Upper lobe of left lung (tissue), 6 donors: ENCODE results near the gene BRICD5. TPM values are rescaled to one million over a fixed set of nuclear protein-coding genes. Genes with fewer than 3 reads are reported as not detected.

Source experiments
- ATAC-seq, 2 donors: fragments of 200-7000 bp; cut with Tn5 transposase; one replicate each; pipeline ENCODE4 v1.9.1; 2022; ENCODE audit warnings: mild to moderate bottlenecking in 2 of 2, moderate library complexity in 2 of 2; ENCODE audit not compliant: low FRiP score in 2 of 2
- DNase-seq, 2 donors: peaks; one replicate each; pipeline ENCODE4 v3.0.0-alpha.2; 2019 to 2020
- H3K27ac ChIP-seq, 4 donors: fragments of 200-600 bp; sonication (generic); one replicate each; pipeline ENCODE4 v1.5.1; 2016 to 2019
- H3K27me3 ChIP-seq, 4 donors: fragments of 200-600 bp; sonication (generic); one replicate each; pipeline ENCODE4 v1.5.1; 2017 to 2019
- H3K36me3 ChIP-seq, 4 donors: fragments of 200-600 bp; sonication (generic); one replicate each; pipeline ENCODE4 v1.5.1; 2016 to 2019
- H3K4me1 ChIP-seq, 4 donors: fragments of 200-600 bp; sonication (generic); one replicate each; pipeline ENCODE4 v1.5.1; 2018 to 2019
- H3K4me3 ChIP-seq, 4 donors: fragments of 200-600 bp; sonication (generic); one replicate each; pipeline ENCODE4 v1.5.1; 2017 to 2019; ENCODE audit warnings: mild to moderate bottlenecking in 2 of 4, moderate library complexity in 1 of 4
- H3K9me3 ChIP-seq, 4 donors: fragments of 200-600 bp; sonication (generic); one replicate each; pipeline ENCODE4 v1.5.1; 2018 to 2019
- EP300 ChIP-seq, 4 donors: sonication (generic); formaldehyde crosslinking; IDR thresholded peaks; one replicate each; pipeline ENCODE4 v1.5.1; 2017; ENCODE audit warnings: antibody characterized with exemption in 4 of 4, control low read depth in 2 of 4
- POLR2A ChIP-seq, 4 donors: fragments of 450-650 bp; IDR thresholded peaks; one replicate each; pipeline ENCODE4 v1.5.1; 2016 to 2017; ENCODE audit warnings: antibody characterized with exemption in 4 of 4, mild to moderate bottlenecking in 2 of 4
- POLR2AphosphoS5 ChIP-seq, 2 donors: sonication (generic); formaldehyde crosslinking; IDR thresholded peaks; one replicate each; pipeline ENCODE4 v1.5.1; 2017; ENCODE audit warnings: antibody characterized with exemption in 2 of 2
- WGBS, 2 donors: methylation state at CpG; one replicate each; pipeline ENCODE4 v1.1.5; 2017 to 2018; 5-methylcytosine and 5-hydroxymethylcytosine counted together
- total RNA-seq, 6 donors: library from RNA; depleted of rRNA in 4 of 6; stranded (reverse); fragments of >200 nt in 4 of 6; gene quantifications; one replicate each; pipeline versions ENCODE4 v1.1.0 to v1.2.1, GENCODE V29; 2016 to 2021
- TF ChIP-seq, protein P1 (sequence below), 6 experiments: fragments of 450-650 bp in 4 of 6; fragments of 200-600 bp in 2 of 6; sonication (generic) in 2 of 6; IDR thresholded peaks; one replicate each; pipeline ENCODE4 v1.5.1; 2016 to 2019; ENCODE audit warnings: antibody characterized with exemption in 6 of 6
- donor health status: DM: no; HTN: no; CAD: no; lungs with moderate emphysema.
- donor health status: DM: no; HTN: yes; CAD: no; lungs with severe emphysema.

BRICD5 gene
- total RNA-seq, 6 donors from 2014 or later = 4.0 to 70.2 (median 10.8) TPM

DNA sequence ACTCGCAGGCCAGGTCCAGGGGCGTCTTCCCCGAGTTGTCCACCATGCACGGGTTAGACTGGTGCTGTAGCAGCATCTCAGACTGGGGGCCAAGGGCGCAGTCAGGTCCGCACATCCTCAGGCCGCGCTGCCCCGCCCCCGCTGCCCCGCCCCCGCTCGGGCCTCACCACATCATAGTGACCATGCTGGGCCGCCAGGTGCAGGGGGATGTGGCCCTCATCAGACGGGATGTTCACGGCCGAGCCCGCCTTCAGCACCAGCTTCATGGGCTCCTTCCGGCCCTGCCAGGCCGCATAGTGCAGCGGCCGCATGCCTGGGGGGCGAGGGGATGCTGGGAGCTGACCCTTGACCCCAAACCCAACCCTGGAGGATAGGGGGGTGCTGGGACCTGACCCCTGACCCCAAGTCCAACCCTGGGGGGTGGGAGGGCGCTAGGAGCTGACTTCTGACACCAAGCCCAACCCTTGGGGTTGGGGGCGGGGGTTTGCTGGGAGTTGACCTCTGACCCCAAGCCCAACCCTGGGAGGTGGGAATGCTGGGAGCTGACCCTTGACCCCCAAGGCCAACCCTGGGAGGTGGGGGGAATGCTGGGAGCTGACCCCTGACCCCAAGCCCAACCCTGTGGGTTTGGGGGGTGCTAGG lies 21.3 kb downstream of the BRICD5 start:
- 96% methylated on average over 14 of the region's 25 CpGs; no CpG with 5 or more reads in 1 of the 2 donors for WGBS, 2 donors
- TF ChIP-seq EP300 (IDR thresholded peaks at IDR 0.05) = no peak
- TF ChIP-seq, protein P1, sequence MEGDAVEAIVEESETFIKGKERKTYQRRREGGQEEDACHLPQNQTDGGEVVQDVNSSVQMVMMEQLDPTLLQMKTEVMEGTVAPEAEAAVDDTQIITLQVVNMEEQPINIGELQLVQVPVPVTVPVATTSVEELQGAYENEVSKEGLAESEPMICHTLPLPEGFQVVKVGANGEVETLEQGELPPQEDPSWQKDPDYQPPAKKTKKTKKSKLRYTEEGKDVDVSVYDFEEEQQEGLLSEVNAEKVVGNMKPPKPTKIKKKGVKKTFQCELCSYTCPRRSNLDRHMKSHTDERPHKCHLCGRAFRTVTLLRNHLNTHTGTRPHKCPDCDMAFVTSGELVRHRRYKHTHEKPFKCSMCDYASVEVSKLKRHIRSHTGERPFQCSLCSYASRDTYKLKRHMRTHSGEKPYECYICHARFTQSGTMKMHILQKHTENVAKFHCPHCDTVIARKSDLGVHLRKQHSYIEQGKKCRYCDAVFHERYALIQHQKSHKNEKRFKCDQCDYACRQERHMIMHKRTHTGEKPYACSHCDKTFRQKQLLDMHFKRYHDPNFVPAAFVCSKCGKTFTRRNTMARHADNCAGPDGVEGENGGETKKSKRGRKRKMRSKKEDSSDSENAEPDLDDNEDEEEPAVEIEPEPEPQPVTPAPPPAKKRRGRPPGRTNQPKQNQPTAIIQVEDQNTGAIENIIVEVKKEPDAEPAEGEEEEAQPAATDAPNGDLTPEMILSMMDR (IDR thresholded peaks at IDR 0.05) = no peak
- TF ChIP-seq POLR2A (IDR thresholded peaks at IDR 0.05) = no peak
- no peak for TF ChIP-seq POLR2AphosphoS5 (IDR thresholded peaks at IDR 0.05)

GRCh38 chr16:2188395-2188794 lies 22.3 kb downstream of the BRICD5 start:
- no peak for TF ChIP-seq POLR2AphosphoS5 (IDR thresholded peaks at IDR 0.05)
- WGBS, 2 donors = 91 to 94% methylated on average over 8 of the region's 8 CpGs
- Histone ChIP-seq H3K9me3 (no peaks in the 10 kb centered on the region), H3K27me3 (no peaks in the 10 kb centered on the region), H3K4me1 (no peaks in the 10 kb centered on the region), H3K4me3 (no peak overlapping the region), H3K27ac (no peak overlapping the region), H3K36me3 (no peaks in the 10 kb centered on the region)
- DNase-seq = peak in 1 of 2 donors; percentile 28
- ATAC-seq = no peak

More for the DNA sequence above, 21.3 kb downstream of the BRICD5 start:
- Histone ChIP-seq H3K9me3 (no peaks in the 10 kb centered on the region), H3K27me3 (no peaks in the 10 kb centered on the region), H3K4me1 (no peaks in the 10 kb centered on the region), H3K27ac (no peak overlapping the region), H3K36me3 (no peaks in the 10 kb centered on the region), H3K4me3 (no peak overlapping the region)
- DNase-seq = peak in 1 of 2 donors; percentile 76
- ATAC-seq = no peak

GRCh38 chr16:2187212-2187611 lies 23.5 kb downstream of the BRICD5 start:
- DNase-seq (no peak), ATAC-seq (no peak)
- no peaks in the 10 kb centered on the region for H3K9me3 ChIP-seq
- 82 to 93% methylated on average over 7 to 17 of the region's 17 CpGs for WGBS, 2 donors
- H3K27ac ChIP-seq = no peak overlapping the region
- no peaks in the 10 kb centered on the region for H3K27me3 ChIP-seq
- no peaks in the 10 kb centered on the region for H3K36me3 ChIP-seq
- TF ChIP-seq POLR2A (IDR thresholded peaks at IDR 0.05) (no peak), POLR2AphosphoS5 (IDR thresholded peaks at IDR 0.05) (no peak), EP300 (IDR thresholded peaks at IDR 0.05) (no peak)
- TF ChIP-seq, protein P1 (IDR thresholded peaks at IDR 0.05) = no peak
- H3K4me3 ChIP-seq = no peak overlapping the region
- H3K4me1 ChIP-seq = no peaks in the 10 kb centered on the region

DNA sequence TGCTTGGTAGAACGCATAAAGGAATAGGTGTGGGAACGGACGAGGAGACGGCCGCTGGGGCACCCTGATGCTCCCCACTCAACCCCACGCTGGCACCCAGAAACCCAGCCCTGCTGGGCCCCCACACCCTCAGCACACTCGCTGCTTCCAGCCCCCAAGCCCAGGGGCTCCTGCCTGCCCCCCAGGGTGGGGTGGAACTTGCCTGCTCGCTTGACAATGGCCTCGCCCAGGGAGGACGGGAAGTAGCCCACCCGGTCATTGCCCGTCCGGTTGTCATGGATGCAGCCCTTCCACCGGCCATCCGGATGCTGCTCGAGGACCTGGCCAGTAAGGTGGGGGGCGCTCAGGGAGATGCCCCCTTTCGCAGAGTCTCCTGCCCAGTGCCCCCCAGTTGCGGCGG lies 24.2 kb downstream of the BRICD5 start:
- no peak overlapping the region for H3K27ac ChIP-seq
- no peaks in the 10 kb centered on the region for H3K36me3 ChIP-seq
- DNase-seq (peak in 1 of 2 donors; percentile 58), ATAC-seq (no peak)
- no peaks in the 10 kb centered on the region for H3K4me1 ChIP-seq
- no peaks in the 10 kb centered on the region for H3K27me3 ChIP-seq
- TF ChIP-seq, protein P1 (IDR thresholded peaks at IDR 0.05) = no peak
- no peak for TF ChIP-seq EP300 (IDR thresholded peaks at IDR 0.05)
- H3K4me3 ChIP-seq = no peak overlapping the region
- H3K9me3 ChIP-seq = no peaks in the 10 kb centered on the region
- 80 to 87% methylated on average over 1 to 15 of the region's 20 CpGs for WGBS, 2 donors

DNA sequence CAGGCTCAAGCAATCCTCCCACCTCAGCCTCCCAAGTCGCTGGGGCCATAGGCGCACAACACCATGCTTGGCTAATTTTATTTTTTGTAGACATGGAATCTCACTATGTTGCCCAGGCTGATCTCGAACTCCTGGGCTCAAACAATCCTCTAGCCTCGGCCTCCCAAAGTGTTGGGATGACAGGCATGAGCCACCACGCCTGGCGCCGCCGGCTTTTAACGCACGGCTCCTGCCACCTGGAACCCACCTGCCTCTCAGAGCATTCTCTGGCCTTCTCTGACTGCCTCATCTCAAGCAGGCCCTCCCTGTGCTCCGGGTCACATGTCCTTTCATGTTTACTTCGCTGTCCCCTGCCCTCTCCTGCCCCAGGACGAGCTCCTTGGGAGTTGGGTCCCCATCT lies 24.6 kb downstream of the BRICD5 start:
- ATAC-seq (no peak), DNase-seq (peak in 1 of 2 donors; percentile 58)
- Histone ChIP-seq H3K27me3 (no peaks in the 10 kb centered on the region), H3K36me3 (no peaks in the 10 kb centered on the region), H3K4me1 (no peaks in the 10 kb centered on the region), H3K27ac (no peak overlapping the region), H3K4me3 (no peak overlapping the region), H3K9me3 (no peaks in the 10 kb centered on the region)
- 87 to 91% methylated on average over 13 of the region's 13 CpGs for WGBS, 2 donors
- TF ChIP-seq EP300 (IDR thresholded peaks at IDR 0.05) (no peak), POLR2A (IDR thresholded peaks at IDR 0.05) (no peak), POLR2AphosphoS5 (IDR thresholded peaks at IDR 0.05) (no peak)
- TF ChIP-seq, protein P1 (IDR thresholded peaks at IDR 0.05) = no peak
